WTC11 (cell line): Measurements from ENCODE around the gene APOF. TPM values are rescaled to one million over a fixed set of nuclear protein-coding genes. Genes with fewer than 3 reads are reported as not detected.

ENCODE experiments used
- ATAC-seq: fragments of 200-7000 bp; cut with Tn5 transposase; 2 replicates; pipeline ENCODE4 v1.10.0; 2021; ENCODE audit warnings: mild to moderate bottlenecking, moderate library complexity
- CTCF ChIA-PET: fragments of 300-600 bp; sonication (Branson Sonifier 250); formaldehyde crosslinking; loops from one replicate; lab custom pipeline; 2021; ENCODE audit warnings: antibody characterized with exemption; lab: Charles Lee
- POLR2A ChIA-PET: fragments of 350-600 bp; sonication (Branson Sonifier 250); formaldehyde crosslinking; loops from one replicate; lab custom pipeline; 2021; ENCODE audit warnings: antibody characterized with exemption; lab: Charles Lee
- DNase-seq: peaks from one replicate; pipeline ENCODE4 v3.0.0; 2021; ENCODE audit warnings: low spot score
- H3K27ac Mint-ChIP-seq: 2 replicates; pipeline ENCODE4 v1.8.0; 2021; ENCODE audit warnings: mixed read lengths
- H3K27me3 Mint-ChIP-seq: 2 replicates; pipeline ENCODE4 v1.8.0; 2021; ENCODE audit warnings: low read depth, mild to moderate bottlenecking, moderate library complexity, mixed read lengths
- H3K36me3 Mint-ChIP-seq: 2 replicates; pipeline ENCODE4 v1.8.0; 2021; ENCODE audit warnings: mixed read lengths
- H3K4me1 Mint-ChIP-seq: 2 replicates; pipeline ENCODE4 v1.8.0; 2022; ENCODE audit warnings: mixed read lengths
- H3K4me3 Mint-ChIP-seq: 2 replicates; pipeline ENCODE4 v1.8.0; 2021; ENCODE audit warnings: mild to moderate bottlenecking, moderate library complexity, mixed read lengths
- H3K9me3 Mint-ChIP-seq: 2 replicates; pipeline ENCODE4 v1.8.0; 2021; ENCODE audit warnings: mixed read lengths
- FOXJ3 ChIP-seq: sonication (generic); formaldehyde crosslinking; IDR thresholded peaks from 2 replicates; pipeline ENCODE4 v1.9.0; 2021; ENCODE audit warnings: missing genetic modification reagents, mild to moderate bottlenecking, borderline replicate concordance
- FOXP1 ChIP-seq: sonication (generic); formaldehyde crosslinking; IDR thresholded peaks from 2 replicates; pipeline ENCODE4 v1.8.0; 2022; ENCODE audit warnings: missing genetic modification reagents, mild to moderate bottlenecking, moderate library complexity, borderline replicate concordance
- KAT7 ChIP-seq: sonication (generic); formaldehyde crosslinking; IDR thresholded peaks from 2 replicates; pipeline ENCODE4 v1.8.1; 2023; ENCODE audit warnings: missing genetic modification reagents, mild to moderate bottlenecking, borderline replicate concordance
- MYBL2 ChIP-seq: sonication (generic); formaldehyde crosslinking; IDR thresholded peaks from 2 replicates; pipeline ENCODE4 v1.8.1; 2023; ENCODE audit warnings: mild to moderate bottlenecking, moderate library complexity, missing genetic modification reagents
- NFATC4 ChIP-seq: fragments of 250-450 bp; sonication (Bioruptor Pico); IDR thresholded peaks from 2 replicates; pipeline ENCODE4 v1.9.0; 2021; ENCODE audit warnings: mild to moderate bottlenecking
- NFE2L1 ChIP-seq: sonication (generic); formaldehyde crosslinking; IDR thresholded peaks from 2 replicates; pipeline ENCODE4 v1.8.1; 2023; ENCODE audit warnings: missing genetic modification reagents
- RELA ChIP-seq: sonication (generic); formaldehyde crosslinking; IDR thresholded peaks from 2 replicates; pipeline ENCODE4 v1.8.1; 2022; ENCODE audit warnings: missing genetic modification reagents, mild to moderate bottlenecking, borderline replicate concordance
- SOX15 ChIP-seq: fragments of 250-450 bp; sonication (Bioruptor Pico); IDR thresholded peaks from 2 replicates; pipeline ENCODE4 v1.9.0; 2021; ENCODE audit warnings: mild to moderate bottlenecking
- SP1 ChIP-seq: sonication (generic); formaldehyde crosslinking; conservative IDR thresholded peaks from 2 replicates; pipeline ENCODE4 v1.8.1; 2022; ENCODE audit warnings: missing genetic modification reagents
- TCF7 ChIP-seq: sonication (generic); formaldehyde crosslinking; IDR thresholded peaks from 2 replicates; pipeline ENCODE4 v1.8.0; 2022; ENCODE audit warnings: mild to moderate bottlenecking, low read depth, missing genetic modification reagents, moderate library complexity
- ZNF121 ChIP-seq: sonication (generic); formaldehyde crosslinking; IDR thresholded peaks from 2 replicates; pipeline ENCODE4 v1.8.0; 2023; ENCODE audit warnings: missing genetic modification reagents
- ZNF138 ChIP-seq: sonication (generic); formaldehyde crosslinking; conservative IDR thresholded peaks from 2 replicates; pipeline ENCODE4 v1.8.1; 2022; ENCODE audit warnings: mild to moderate bottlenecking, moderate library complexity, missing genetic modification reagents
- ZNF396 ChIP-seq: fragments of 250-450 bp; sonication (Bioruptor Pico); IDR thresholded peaks from 2 replicates; pipeline ENCODE4 v1.8.0; 2021; ENCODE audit warnings: mild to moderate bottlenecking, moderate library complexity, borderline replicate concordance
- ZNF423 ChIP-seq: fragments of 250-450 bp; sonication (Bioruptor Pico); IDR thresholded peaks from 2 replicates; pipeline ENCODE4 v2.1.2; 2022; ENCODE audit warnings: mild to moderate bottlenecking, moderate library complexity
- ZNF671 ChIP-seq: fragments of 250-450 bp; sonication (Bioruptor Pico); IDR thresholded peaks from 2 replicates; pipeline ENCODE4 v1.8.0; 2021; ENCODE audit warnings: mild to moderate bottlenecking
- total RNA-seq: library from RNA; stranded (reverse); gene quantifications from 3 replicates; pipeline ENCODE4 v1.2.3, GENCODE V29; 2021
- TF ChIP-seq, protein P1 (sequence below): sonication (generic); formaldehyde crosslinking; IDR thresholded peaks from 2 replicates; pipeline ENCODE4 v1.8.0; 2023; ENCODE audit warnings: missing genetic modification reagents, mild to moderate bottlenecking, borderline replicate concordance
- TF ChIP-seq, protein P2 (sequence below): sonication (generic); formaldehyde crosslinking; IDR thresholded peaks from 2 replicates; pipeline ENCODE4 v1.8.0; 2023; ENCODE audit warnings: missing genetic modification reagents
- TF ChIP-seq, protein P3 (sequence below): fragments of 250-450 bp; sonication (Bioruptor Pico); conservative IDR thresholded peaks from 2 replicates; pipeline ENCODE4 v1.9.0; 2021; ENCODE audit warnings: mild to moderate bottlenecking
- TF ChIP-seq, protein P4 (sequence below): sonication (generic); formaldehyde crosslinking; IDR thresholded peaks from 2 replicates; pipeline ENCODE4 v1.8.0; 2023; ENCODE audit warnings: mild to moderate bottlenecking, missing genetic modification reagents
- TF ChIP-seq, protein P5 (sequence below): sonication (generic); formaldehyde crosslinking; IDR thresholded peaks from 2 replicates; pipeline ENCODE4 v1.8.0; 2022; ENCODE audit warnings: mild to moderate bottlenecking, missing genetic modification reagents

APOF gene
- total RNA-seq, 1 experiment from 2014 or later: not detected

DNA sequence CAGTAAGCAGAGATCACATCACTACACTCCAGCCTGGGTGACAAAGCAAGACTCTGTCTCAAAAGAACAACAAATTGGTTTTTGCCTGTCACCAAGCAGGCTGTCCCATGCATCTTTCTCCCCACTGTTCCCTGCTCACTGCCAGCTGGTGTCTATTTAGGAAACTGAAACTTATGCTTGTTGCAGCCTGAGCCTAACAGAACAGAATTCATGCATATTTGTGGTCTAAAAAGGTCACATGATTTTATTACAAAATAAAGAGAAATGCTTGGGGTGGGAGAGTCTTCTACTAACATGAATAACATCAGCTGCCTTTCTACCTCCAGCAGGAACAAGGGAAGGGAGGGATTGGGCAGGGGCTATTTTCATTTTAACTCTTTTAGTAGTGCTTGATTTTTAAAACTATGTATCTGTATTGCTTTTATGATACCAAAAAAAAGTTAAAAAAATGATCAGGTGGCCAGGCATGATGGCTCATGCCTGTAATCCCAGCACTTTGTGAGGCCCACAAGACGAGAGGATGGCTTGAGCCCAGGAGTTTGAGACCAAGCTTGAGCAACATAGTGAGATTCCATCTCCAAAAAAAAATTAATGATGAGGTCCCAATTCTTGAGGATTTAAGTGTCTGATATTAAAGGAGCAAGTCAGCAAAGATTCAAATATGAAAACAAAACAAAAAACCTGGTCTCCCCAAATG lies 3.7 kb downstream of the APOF start (continued):
- no peak for TF ChIP-seq RELA
- no peak for TF ChIP-seq ZNF396 (CRISPR knock-in tag)
- no peak for TF ChIP-seq NFE2L1
- TF ChIP-seq, protein P1, sequence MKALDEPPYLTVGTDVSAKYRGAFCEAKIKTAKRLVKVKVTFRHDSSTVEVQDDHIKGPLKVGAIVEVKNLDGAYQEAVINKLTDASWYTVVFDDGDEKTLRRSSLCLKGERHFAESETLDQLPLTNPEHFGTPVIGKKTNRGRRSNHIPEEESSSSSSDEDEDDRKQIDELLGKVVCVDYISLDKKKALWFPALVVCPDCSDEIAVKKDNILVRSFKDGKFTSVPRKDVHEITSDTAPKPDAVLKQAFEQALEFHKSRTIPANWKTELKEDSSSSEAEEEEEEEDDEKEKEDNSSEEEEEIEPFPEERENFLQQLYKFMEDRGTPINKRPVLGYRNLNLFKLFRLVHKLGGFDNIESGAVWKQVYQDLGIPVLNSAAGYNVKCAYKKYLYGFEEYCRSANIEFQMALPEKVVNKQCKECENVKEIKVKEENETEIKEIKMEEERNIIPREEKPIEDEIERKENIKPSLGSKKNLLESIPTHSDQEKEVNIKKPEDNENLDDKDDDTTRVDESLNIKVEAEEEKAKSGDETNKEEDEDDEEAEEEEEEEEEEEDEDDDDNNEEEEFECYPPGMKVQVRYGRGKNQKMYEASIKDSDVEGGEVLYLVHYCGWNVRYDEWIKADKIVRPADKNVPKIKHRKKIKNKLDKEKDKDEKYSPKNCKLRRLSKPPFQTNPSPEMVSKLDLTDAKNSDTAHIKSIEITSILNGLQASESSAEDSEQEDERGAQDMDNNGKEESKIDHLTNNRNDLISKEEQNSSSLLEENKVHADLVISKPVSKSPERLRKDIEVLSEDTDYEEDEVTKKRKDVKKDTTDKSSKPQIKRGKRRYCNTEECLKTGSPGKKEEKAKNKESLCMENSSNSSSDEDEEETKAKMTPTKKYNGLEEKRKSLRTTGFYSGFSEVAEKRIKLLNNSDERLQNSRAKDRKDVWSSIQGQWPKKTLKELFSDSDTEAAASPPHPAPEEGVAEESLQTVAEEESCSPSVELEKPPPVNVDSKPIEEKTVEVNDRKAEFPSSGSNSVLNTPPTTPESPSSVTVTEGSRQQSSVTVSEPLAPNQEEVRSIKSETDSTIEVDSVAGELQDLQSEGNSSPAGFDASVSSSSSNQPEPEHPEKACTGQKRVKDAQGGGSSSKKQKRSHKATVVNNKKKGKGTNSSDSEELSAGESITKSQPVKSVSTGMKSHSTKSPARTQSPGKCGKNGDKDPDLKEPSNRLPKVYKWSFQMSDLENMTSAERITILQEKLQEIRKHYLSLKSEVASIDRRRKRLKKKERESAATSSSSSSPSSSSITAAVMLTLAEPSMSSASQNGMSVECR (CRISPR knock-in tag): no peak

DNA sequence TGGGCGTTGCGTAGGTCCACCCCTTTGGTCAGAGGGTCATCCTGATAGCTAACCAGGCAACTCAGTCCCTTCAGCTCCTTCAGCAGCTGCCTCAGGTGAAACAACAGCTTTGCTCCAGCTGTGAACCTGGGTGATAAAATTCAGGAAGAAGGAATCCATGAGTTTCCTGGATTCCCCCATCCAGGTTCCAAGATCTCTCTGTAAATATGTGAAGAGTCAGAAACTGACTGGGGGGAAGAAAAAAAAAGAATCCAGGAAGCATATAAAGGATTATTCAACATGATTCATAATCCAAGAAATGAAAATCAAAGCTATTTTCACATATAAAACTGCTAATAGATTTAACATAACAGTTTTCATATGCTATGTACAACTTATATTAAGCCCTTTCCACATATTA lies 11.3 kb downstream of the APOF start:
- no peaks in the 10 kb centered on the region; the same call in 1 of the 2 replicates for H3K27me3 Mint-ChIP-seq
- DNase-seq (no peak), ATAC-seq (no peak)
- H3K4me3 Mint-ChIP-seq: no peak overlapping the region
- no peaks in the 10 kb centered on the region for H3K9me3 Mint-ChIP-seq
- no peaks in the 10 kb centered on the region for H3K4me1 Mint-ChIP-seq
- H3K36me3 Mint-ChIP-seq: peaks cover 52% of the 10 kb centered on the region
- TF ChIP-seq, protein P2, sequence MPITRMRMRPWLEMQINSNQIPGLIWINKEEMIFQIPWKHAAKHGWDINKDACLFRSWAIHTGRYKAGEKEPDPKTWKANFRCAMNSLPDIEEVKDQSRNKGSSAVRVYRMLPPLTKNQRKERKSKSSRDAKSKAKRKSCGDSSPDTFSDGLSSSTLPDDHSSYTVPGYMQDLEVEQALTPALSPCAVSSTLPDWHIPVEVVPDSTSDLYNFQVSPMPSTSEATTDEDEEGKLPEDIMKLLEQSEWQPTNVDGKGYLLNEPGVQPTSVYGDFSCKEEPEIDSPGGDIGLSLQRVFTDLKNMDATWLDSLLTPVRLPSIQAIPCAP (CRISPR knock-in tag): no peak
- TF ChIP-seq NFE2L1 (no peak), MYBL2 (CRISPR knock-in tag) (no peak), ZNF671 (no peak), SP1 (no peak), ZNF423 (CRISPR knock-in tag) (no peak), FOXJ3 (no peak), TCF7 (CRISPR knock-in tag) (no peak), SOX15 (CRISPR knock-in tag) (no peak), ZNF121 (CRISPR knock-in tag) (no peak), KAT7 (CRISPR knock-in tag) (no peak), FOXP1 (CRISPR knock-in tag) (no peak), ZNF138 (CRISPR knock-in tag) (no peak), NFATC4 (CRISPR knock-in tag) (no peak)
- TF ChIP-seq, protein P3, sequence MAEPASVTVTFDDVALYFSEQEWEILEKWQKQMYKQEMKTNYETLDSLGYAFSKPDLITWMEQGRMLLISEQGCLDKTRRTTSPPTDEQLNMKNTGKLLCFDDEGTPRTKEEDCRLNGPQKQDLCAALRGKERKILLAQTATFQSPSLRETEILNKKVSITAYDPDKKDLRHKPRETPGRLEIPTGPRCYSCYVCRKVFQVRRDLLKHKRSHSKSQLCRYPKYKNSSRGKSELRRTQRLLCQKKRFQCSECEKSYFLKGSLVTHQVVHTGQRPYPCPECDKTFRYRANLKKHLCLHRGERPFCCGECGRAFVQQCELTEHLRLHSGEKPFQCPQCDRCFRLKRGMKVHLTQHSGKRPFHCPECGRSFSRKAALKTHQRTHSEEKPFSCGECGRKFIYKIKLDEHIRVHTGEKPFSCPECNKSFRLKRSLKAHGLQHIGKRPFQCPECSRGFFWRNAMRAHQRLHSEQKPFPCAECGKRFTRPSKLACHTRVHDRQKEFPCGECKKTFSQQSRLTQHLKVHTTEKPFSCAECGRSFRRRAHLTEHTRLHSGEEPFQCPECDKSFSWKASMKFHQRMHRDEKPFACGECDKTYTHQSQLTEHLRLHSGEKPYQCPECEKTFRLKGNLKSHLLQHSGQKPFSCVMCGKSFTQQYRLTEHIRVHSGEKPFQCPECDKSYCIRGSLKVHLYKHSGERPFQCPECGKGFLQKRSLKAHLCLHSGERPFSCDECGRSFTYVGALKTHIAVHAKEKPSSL (CRISPR knock-in tag): no peak
- TF ChIP-seq, protein P4, sequence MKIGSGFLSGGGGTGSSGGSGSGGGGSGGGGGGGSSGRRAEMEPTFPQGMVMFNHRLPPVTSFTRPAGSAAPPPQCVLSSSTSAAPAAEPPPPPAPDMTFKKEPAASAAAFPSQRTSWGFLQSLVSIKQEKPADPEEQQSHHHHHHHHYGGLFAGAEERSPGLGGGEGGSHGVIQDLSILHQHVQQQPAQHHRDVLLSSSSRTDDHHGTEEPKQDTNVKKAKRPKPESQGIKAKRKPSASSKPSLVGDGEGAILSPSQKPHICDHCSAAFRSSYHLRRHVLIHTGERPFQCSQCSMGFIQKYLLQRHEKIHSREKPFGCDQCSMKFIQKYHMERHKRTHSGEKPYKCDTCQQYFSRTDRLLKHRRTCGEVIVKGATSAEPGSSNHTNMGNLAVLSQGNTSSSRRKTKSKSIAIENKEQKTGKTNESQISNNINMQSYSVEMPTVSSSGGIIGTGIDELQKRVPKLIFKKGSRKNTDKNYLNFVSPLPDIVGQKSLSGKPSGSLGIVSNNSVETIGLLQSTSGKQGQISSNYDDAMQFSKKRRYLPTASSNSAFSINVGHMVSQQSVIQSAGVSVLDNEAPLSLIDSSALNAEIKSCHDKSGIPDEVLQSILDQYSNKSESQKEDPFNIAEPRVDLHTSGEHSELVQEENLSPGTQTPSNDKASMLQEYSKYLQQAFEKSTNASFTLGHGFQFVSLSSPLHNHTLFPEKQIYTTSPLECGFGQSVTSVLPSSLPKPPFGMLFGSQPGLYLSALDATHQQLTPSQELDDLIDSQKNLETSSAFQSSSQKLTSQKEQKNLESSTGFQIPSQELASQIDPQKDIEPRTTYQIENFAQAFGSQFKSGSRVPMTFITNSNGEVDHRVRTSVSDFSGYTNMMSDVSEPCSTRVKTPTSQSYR: no peak
- TF ChIP-seq, protein P5, sequence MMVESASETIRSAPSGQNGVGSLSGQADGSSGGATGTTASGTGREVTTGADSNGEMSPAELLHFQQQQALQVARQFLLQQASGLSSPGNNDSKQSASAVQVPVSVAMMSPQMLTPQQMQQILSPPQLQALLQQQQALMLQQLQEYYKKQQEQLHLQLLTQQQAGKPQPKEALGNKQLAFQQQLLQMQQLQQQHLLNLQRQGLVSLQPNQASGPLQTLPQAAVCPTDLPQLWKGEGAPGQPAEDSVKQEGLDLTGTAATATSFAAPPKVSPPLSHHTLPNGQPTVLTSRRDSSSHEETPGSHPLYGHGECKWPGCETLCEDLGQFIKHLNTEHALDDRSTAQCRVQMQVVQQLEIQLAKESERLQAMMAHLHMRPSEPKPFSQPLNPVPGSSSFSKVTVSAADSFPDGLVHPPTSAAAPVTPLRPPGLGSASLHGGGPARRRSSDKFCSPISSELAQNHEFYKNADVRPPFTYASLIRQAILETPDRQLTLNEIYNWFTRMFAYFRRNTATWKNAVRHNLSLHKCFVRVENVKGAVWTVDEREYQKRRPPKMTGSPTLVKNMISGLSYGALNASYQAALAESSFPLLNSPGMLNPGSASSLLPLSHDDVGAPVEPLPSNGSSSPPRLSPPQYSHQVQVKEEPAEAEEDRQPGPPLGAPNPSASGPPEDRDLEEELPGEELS (CRISPR knock-in tag): no peak
- ChIA-PET CTCF (no interaction called here), POLR2A (interaction anchor here (0.8 kb wide), 2 partner anchors 9 to 12 kb away, joined by 3 read pairs; partner anchors contain the start of genes IL23A and STAT2)
- H3K27ac Mint-ChIP-seq: no peak overlapping the region
